Measurements from ENCODE around the gene MEF2D. TPM values are rescaled to one million over a fixed set of nuclear protein-coding genes. Genes with fewer than 3 reads are reported as not detected.

Gene MEF2D
- total RNA-seq, 1 donor from 2014 or later, result 20.7 TPM

DNA sequence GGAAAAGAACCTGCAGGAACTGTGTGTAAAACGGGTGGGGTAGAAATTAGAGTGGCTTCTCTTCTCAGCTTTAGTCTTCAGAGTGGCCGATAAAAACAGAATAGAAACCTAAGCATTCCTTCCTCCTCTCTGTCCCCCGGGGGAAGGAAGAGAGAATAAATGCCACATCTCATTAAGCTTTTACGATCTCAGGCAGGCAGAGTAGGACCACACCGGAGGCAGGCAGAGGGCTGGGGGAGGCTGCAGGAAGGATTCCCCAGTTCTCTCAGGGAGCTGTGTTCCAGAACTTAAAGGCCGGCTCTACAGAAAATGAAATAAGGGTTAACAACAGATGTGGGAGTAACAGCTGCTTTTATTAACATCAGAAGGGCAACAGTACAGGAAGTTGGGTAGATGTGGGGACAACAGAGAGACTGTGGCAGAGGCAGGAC, 24.5 kb upstream of the MEF2D start:
- no peak for DNase-seq (ENCODE audit: extremely low spot score, unreplicated experiment)
- H3K4me1 Mint-ChIP-seq (ENCODE audit: unreplicated experiment), result peaks cover 10% of the 10 kb centered on the region
- H3K9me3 Mint-ChIP-seq, result no peaks in the 10 kb centered on the region
- peak overlapping the region; percentile 33 for H3K27ac Mint-ChIP-seq
- peaks cover 16% of the 10 kb centered on the region for H3K36me3 Mint-ChIP-seq
- H3K27me3 Mint-ChIP-seq, result no peaks in the 10 kb centered on the region
- TF ChIP-seq, protein P1, sequence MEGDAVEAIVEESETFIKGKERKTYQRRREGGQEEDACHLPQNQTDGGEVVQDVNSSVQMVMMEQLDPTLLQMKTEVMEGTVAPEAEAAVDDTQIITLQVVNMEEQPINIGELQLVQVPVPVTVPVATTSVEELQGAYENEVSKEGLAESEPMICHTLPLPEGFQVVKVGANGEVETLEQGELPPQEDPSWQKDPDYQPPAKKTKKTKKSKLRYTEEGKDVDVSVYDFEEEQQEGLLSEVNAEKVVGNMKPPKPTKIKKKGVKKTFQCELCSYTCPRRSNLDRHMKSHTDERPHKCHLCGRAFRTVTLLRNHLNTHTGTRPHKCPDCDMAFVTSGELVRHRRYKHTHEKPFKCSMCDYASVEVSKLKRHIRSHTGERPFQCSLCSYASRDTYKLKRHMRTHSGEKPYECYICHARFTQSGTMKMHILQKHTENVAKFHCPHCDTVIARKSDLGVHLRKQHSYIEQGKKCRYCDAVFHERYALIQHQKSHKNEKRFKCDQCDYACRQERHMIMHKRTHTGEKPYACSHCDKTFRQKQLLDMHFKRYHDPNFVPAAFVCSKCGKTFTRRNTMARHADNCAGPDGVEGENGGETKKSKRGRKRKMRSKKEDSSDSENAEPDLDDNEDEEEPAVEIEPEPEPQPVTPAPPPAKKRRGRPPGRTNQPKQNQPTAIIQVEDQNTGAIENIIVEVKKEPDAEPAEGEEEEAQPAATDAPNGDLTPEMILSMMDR (conservative IDR thresholded peaks at IDR 0.05), result no peak
- H3K4me3 Mint-ChIP-seq, result no peak overlapping the region

DNA sequence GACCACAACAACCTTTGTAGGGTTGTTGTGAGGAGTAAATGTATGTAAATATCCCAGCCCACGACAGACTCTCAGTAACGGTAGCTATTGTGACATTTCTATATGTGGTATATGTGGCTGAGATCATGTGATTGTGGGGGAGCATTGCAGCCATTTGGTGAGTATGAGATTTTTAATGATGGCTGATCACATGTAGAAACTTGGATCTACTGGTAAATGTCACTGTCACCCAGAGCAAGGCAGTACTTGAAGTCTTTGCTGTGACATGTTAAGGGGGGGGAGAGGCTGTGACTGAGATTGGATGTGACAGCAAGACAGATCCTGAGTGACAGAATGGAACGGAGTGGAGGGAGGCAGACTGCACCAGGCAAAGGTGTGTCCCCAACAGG, 23.9 kb upstream of the MEF2D start:
- Mint-ChIP-seq H3K4me1 (ENCODE audit: unreplicated experiment) (peaks cover 10% of the 10 kb centered on the region), H3K27ac (peak overlapping the region; percentile 57), H3K9me3 (no peaks in the 10 kb centered on the region), H3K36me3 (peaks cover 16% of the 10 kb centered on the region), H3K27me3 (no peaks in the 10 kb centered on the region), H3K4me3 (peak overlapping the region; percentile 36)
- TF ChIP-seq, protein P1 (conservative IDR thresholded peaks at IDR 0.05), result no peak
- no peak for DNase-seq (ENCODE audit: extremely low spot score, unreplicated experiment)

DNA sequence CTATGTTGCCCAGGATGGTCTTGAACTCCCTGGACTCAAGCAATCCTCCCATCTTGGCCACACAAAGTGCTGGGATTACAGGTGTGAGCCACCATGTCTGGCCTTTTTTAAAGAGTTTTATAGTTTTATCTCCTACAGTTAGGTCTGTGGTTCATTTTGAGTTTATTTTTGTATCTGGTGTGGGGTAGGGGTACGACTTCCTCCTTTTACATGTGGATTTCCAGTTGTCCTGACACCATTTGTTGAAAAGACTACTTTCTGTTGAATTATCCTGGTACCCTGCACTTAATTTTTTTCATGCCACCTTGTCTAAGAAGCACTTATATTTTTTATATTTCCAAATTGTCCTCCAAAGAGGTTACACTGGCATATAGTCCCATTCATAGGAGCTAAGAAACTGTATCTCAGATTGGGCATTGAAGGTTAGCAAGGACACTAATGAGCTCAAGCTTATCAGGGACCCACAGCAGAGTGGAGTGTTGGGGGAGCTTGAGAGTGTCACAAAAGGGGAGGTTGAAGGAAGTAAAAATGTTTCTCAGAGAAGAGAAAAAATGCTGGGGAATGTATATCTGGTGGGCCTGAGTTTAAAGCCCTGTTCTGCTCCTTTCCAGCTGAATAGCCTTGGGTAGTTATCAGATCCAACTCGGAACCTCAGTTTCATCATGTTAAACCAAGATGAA, 23.4 kb upstream of the MEF2D start:
- Mint-ChIP-seq H3K4me3 (no peak overlapping the region), H3K36me3 (peaks cover 16% of the 10 kb centered on the region), H3K4me1 (ENCODE audit: unreplicated experiment) (peaks cover 10% of the 10 kb centered on the region), H3K27me3 (no peaks in the 10 kb centered on the region), H3K27ac (no peak overlapping the region), H3K9me3 (no peaks in the 10 kb centered on the region)
- TF ChIP-seq, protein P1 (conservative IDR thresholded peaks at IDR 0.05), result no peak
- no peak for DNase-seq (ENCODE audit: extremely low spot score, unreplicated experiment)

DNA sequence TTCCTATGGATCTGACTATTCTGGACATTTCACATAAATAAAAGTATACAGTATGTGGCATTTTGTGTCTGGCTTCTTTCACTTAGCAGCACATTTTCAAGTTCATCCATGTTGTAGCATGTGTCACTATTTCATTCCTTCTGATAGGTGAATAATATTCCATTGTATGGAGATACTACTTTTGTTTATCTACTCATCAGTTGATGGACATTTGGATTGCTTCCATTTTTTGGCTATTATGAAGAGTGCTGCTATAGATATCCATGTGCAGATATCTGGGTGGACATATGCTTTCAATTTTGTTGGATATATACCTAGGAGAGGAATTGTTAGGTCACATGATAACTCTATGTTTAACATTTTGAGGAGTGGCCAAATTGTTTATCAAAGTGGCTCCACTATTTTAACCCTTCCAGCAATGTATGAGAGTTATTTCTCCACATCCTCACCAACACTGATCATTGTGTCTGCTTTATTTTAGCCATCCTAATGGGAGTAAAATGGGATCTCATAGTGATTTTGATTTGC, 21.9 kb upstream of the MEF2D start:
- Mint-ChIP-seq H3K36me3 (peaks cover 9% of the 10 kb centered on the region), H3K4me1 (ENCODE audit: unreplicated experiment) (peaks cover 10% of the 10 kb centered on the region), H3K27ac (no peak overlapping the region), H3K9me3 (no peaks in the 10 kb centered on the region), H3K4me3 (no peak overlapping the region), H3K27me3 (no peaks in the 10 kb centered on the region)
- no peak for DNase-seq (ENCODE audit: extremely low spot score, unreplicated experiment)
- TF ChIP-seq, protein P1 (conservative IDR thresholded peaks at IDR 0.05), result no peak

DNA sequence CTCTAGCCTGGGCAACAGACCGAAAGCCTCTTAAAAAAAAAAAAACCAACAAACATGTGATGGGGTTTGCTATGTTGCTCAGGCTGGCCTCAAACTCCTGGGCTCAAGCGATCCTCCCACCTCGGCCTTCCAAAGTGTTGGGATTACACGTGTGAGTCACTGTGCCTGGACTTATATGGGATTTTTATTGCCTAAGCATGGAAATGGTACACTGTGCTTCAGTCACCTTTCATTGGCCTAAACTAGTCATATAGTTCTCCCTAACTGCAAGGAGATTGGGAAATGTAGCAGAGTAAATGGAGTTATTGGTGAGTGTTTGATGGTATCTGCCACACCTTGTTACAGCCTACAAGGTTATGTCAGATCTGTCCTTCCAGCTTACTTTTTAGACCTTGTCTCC, 17.2 kb upstream of the MEF2D start:
- Mint-ChIP-seq H3K4me3 (no peak overlapping the region), H3K9me3 (no peaks in the 10 kb centered on the region)

More for the DNA sequence above, 17.2 kb upstream of the MEF2D start:
- TF ChIP-seq, protein P1 (conservative IDR thresholded peaks at IDR 0.05), result no peak
- no peak for DNase-seq (ENCODE audit: extremely low spot score, unreplicated experiment)
- peaks cover 3% of the 10 kb centered on the region for H3K27me3 Mint-ChIP-seq
- H3K36me3 Mint-ChIP-seq, result no peaks in the 10 kb centered on the region
- H3K4me1 Mint-ChIP-seq (ENCODE audit: unreplicated experiment), result no peaks in the 10 kb centered on the region
- no peak overlapping the region for H3K27ac Mint-ChIP-seq
